Spleen (tissue), 7 donors: ENCODE data around the gene SORCS2.

ENCODE experiments used
- POLR2A ChIP-seq, 3 donors: fragments of 450-650 bp; IDR thresholded peaks; one replicate each; pipeline ENCODE4 v1.5.1; 2017; ENCODE audit warnings: antibody characterized with exemption in 3 of 3, mild to moderate bottlenecking in 1 of 3
- TF ChIP-seq, protein P1 (sequence below), 11 experiments: fragments of 200-600 bp in 7 of 11; fragments of 450-650 bp in 4 of 11; sonication (generic) in 4 of 11; IDR thresholded peaks in 8 of 11; conservative IDR thresholded peaks in 3 of 11; 1 replicate in 7 of 11; 2 replicates in 4 of 11; pipeline versions ENCODE4 v1.4.0 to v1.8.0; 2016 to 2021; ENCODE audit warnings: antibody characterized with exemption in 11 of 11, inconsistent platforms in 4 of 11, mild to moderate bottlenecking in 1 of 11
- donor health status: DM: no; HTN: no; CAD: no; lungs with moderate emphysema.
- donor health status: DM: no; HTN: no; CAD: no.
- donor health status: DM: no; HTN: no; CAD: no.

- no peak for TF ChIP-seq POLR2A (IDR thresholded peaks at IDR 0.05)
- TF ChIP-seq, protein P1, sequence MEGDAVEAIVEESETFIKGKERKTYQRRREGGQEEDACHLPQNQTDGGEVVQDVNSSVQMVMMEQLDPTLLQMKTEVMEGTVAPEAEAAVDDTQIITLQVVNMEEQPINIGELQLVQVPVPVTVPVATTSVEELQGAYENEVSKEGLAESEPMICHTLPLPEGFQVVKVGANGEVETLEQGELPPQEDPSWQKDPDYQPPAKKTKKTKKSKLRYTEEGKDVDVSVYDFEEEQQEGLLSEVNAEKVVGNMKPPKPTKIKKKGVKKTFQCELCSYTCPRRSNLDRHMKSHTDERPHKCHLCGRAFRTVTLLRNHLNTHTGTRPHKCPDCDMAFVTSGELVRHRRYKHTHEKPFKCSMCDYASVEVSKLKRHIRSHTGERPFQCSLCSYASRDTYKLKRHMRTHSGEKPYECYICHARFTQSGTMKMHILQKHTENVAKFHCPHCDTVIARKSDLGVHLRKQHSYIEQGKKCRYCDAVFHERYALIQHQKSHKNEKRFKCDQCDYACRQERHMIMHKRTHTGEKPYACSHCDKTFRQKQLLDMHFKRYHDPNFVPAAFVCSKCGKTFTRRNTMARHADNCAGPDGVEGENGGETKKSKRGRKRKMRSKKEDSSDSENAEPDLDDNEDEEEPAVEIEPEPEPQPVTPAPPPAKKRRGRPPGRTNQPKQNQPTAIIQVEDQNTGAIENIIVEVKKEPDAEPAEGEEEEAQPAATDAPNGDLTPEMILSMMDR (IDR thresholded peaks at IDR 0.05 in 8 of 11, conservative IDR thresholded peaks at IDR 0.05 in 3 of 11): no peak
Measured at GRCh38 chr4:7420661-7421040, 228.3 kb downstream of the SORCS2 start.
